ENCODE data around the gene C16orf95. TPM values are rescaled to one million over a fixed set of nuclear protein-coding genes. Genes with fewer than 3 reads are reported as not detected.

The C16orf95 gene
- total and polyA plus RNA-seq, 2 experiments from 2014 or later: 8.5 to 8.6 TPM

- H3K9me3 ChIP-seq (ENCODE audit: low read depth): no peaks in the 10 kb centered on the region
- H3K27me3 ChIP-seq: no peaks in the 10 kb centered on the region
- H3K36me3 ChIP-seq: peaks cover 5% of the 10 kb centered on the region
- no peak overlapping the region for H3K4me3 ChIP-seq
- no peak for DNase-seq (ENCODE audit: low read depth in 1 of 2, low spot score in 1 of 2)
- TF ChIP-seq CTCF (IDR thresholded peaks at IDR 0.05; ENCODE audit: low read depth, low read length): no peak
- H3K4me1 ChIP-seq (ENCODE audit: low read depth): no peaks in the 10 kb centered on the region
- no peak overlapping the region for H3K27ac ChIP-seq
Measured at GRCh38 chr16:87336434-87337240, 19.4 kb upstream of the C16orf95 start.

GRCh38 chr16:87335625-87336433 is 18.6 kb upstream of the C16orf95 start:
- H3K4me3 ChIP-seq: no peak overlapping the region
- H3K27ac ChIP-seq: no peak overlapping the region
- H3K36me3 ChIP-seq: peaks cover 5% of the 10 kb centered on the region
- H3K4me1 ChIP-seq (ENCODE audit: low read depth): no peaks in the 10 kb centered on the region
- DNase-seq (ENCODE audit: low read depth in 1 of 2, low spot score in 1 of 2): no peak
- no peak for TF ChIP-seq CTCF (IDR thresholded peaks at IDR 0.05; ENCODE audit: low read depth, low read length)
- H3K27me3 ChIP-seq: no peaks in the 10 kb centered on the region
- H3K9me3 ChIP-seq (ENCODE audit: low read depth): no peaks in the 10 kb centered on the region

GRCh38 chr16:87334651-87335624 is 17.7 kb upstream of the C16orf95 start:
- Histone ChIP-seq H3K27me3 (no peaks in the 10 kb centered on the region), H3K9me3 (ENCODE audit: low read depth) (no peaks in the 10 kb centered on the region), H3K4me1 (ENCODE audit: low read depth) (no peaks in the 10 kb centered on the region), H3K4me3 (no peak overlapping the region), H3K27ac (no peak overlapping the region), H3K36me3 (peaks cover 5% of the 10 kb centered on the region)
- DNase-seq (ENCODE audit: low read depth in 1 of 2, low spot score in 1 of 2): no peak
- no peak for TF ChIP-seq CTCF (IDR thresholded peaks at IDR 0.05; ENCODE audit: low read depth, low read length)

GRCh38 chr16:87333581-87334331 is 16.6 kb upstream of the C16orf95 start:
- Histone ChIP-seq H3K36me3 (peaks cover 5% of the 10 kb centered on the region), H3K4me1 (ENCODE audit: low read depth) (no peaks in the 10 kb centered on the region), H3K4me3 (no peak overlapping the region), H3K9me3 (ENCODE audit: low read depth) (no peaks in the 10 kb centered on the region), H3K27ac (no peak overlapping the region), H3K27me3 (no peaks in the 10 kb centered on the region)
- DNase-seq (ENCODE audit: low read depth in 1 of 2, low spot score in 1 of 2): no peak
- no peak for TF ChIP-seq CTCF (IDR thresholded peaks at IDR 0.05; ENCODE audit: low read depth, low read length)

All from cardiac muscle cell (in vitro differentiated cells and primary cell).